DND-41 (cell line): Measurements from ENCODE around the gene MFSD6.

ENCODE experiments used
- CTCF ChIP-seq: IDR thresholded peaks from 2 replicates; pipeline ENCODE4 v1.5.1; 2012; ENCODE audit warnings: borderline replicate concordance, low read length, moderate library complexity, mild to moderate bottlenecking; ENCODE audit not compliant: poor library complexity, severe bottlenecking; ENCODE audit errors: extremely low read depth
- EZH2 ChIP-seq: IDR thresholded peaks from 3 replicates; pipeline ENCODE4 v1.6.1; 2012; ENCODE audit warnings: borderline replicate concordance, low read depth, mild to moderate bottlenecking, moderate library complexity, low read length, inconsistent platforms; ENCODE audit not compliant: severe bottlenecking

GRCh38 chr2:190533968-190534309 lies 125.8 kb downstream of the MFSD6 start:
- peak; percentile 1 for TF ChIP-seq CTCF
- TF ChIP-seq EZH2, result no peak
